Liver (tissue), 9 donors: ENCODE data around the gene HNMT. TPM values are rescaled to one million over a fixed set of nuclear protein-coding genes. Genes with fewer than 3 reads are reported as not detected.

Experiments
- DNase-seq: peaks from one replicate; pipeline ENCODE4 v3.0.0-alpha.2; 2017; ENCODE audit warnings: low spot score
- H3K27ac ChIP-seq, 2 donors: one replicate each; pipeline ENCODE4 v1.7.0; 2013; ENCODE audit warnings: inconsistent platforms in 2 of 2, low read length in 2 of 2, control low read depth in 1 of 2, low read depth in 1 of 2, mild to moderate bottlenecking in 1 of 2
- H3K27me3 ChIP-seq, 4 donors: one replicate each; pipeline versions ENCODE4 v1.6.1 to v1.7.0; 2013; ENCODE audit warnings: low read length in 3 of 4, inconsistent platforms in 1 of 4, mild to moderate bottlenecking in 1 of 4, moderate library complexity in 1 of 4; ENCODE audit not compliant: control insufficient read depth in 4 of 4, insufficient read depth in 4 of 4
- H3K36me3 ChIP-seq, 4 donors: one replicate each; pipeline versions ENCODE4 v1.6.1 to v1.7.0; 2013; ENCODE audit warnings: low read length in 3 of 4, mild to moderate bottlenecking in 3 of 4, low read depth in 1 of 4, moderate library complexity in 1 of 4; ENCODE audit not compliant: control insufficient read depth in 4 of 4, insufficient read depth in 3 of 4
- H3K4me1 ChIP-seq, 4 donors: one replicate each; pipeline versions ENCODE4 v1.6.1 to v1.7.0; 2013; ENCODE audit warnings: low read length in 3 of 4, mild to moderate bottlenecking in 3 of 4, moderate library complexity in 1 of 4; ENCODE audit not compliant: control insufficient read depth in 4 of 4, insufficient read depth in 4 of 4
- H3K4me3 ChIP-seq, 3 donors: one replicate each; pipeline versions ENCODE4 v1.6.1 to v1.7.0; 2013; ENCODE audit warnings: low read length in 3 of 3, control low read depth in 1 of 3, low read depth in 1 of 3, mild to moderate bottlenecking in 1 of 3
- H3K9ac ChIP-seq, 2 donors: one replicate each; pipeline ENCODE4 v1.7.0; 2013; ENCODE audit warnings: low read length in 2 of 2, mild to moderate bottlenecking in 2 of 2, moderate library complexity in 2 of 2, control low read depth in 1 of 2, low read depth in 1 of 2
- H3K9me3 ChIP-seq, 4 donors: one replicate each; pipeline versions ENCODE4 v1.6.1 to v1.7.0; 2013; ENCODE audit warnings: low read length in 3 of 4; ENCODE audit not compliant: control insufficient read depth in 4 of 4
- ATF3 ChIP-seq: IDR thresholded peaks from 2 replicates; pipeline ENCODE4 v1.6.1; 2016; ENCODE audit warnings: antibody characterized with exemption
- CTCF ChIP-seq: fragments of 150-350 bp; IDR thresholded peaks from 2 replicates; pipeline ENCODE4 v1.5.1; 2017; ENCODE audit warnings: improper control_type of control experiment, low read depth, low read length; ENCODE audit not compliant: missing input control
- EGR1 ChIP-seq, 2 donors: IDR thresholded peaks; 2 replicates each; pipeline ENCODE4 v1.6.1; 2016 to 2018; ENCODE audit warnings: antibody characterized with exemption in 2 of 2, low read depth in 2 of 2
- FOXA1 ChIP-seq: IDR thresholded peaks from 2 replicates; pipeline ENCODE4 v1.6.1; 2016; ENCODE audit warnings: antibody characterized with exemption
- FOXA2 ChIP-seq: IDR thresholded peaks from 2 replicates; pipeline ENCODE4 v1.6.1; 2016; ENCODE audit warnings: antibody characterized with exemption
- GABPA ChIP-seq, 2 donors: IDR thresholded peaks in 1 of 2; conservative IDR thresholded peaks in 1 of 2; 2 replicates each; pipeline ENCODE4 v1.6.1; 2016; ENCODE audit warnings: antibody characterized with exemption in 2 of 2, mild to moderate bottlenecking in 1 of 2, moderate library complexity in 1 of 2
- HNF4A ChIP-seq, 2 donors: conservative IDR thresholded peaks; 2 replicates each; pipeline ENCODE4 v1.6.1; 2016; ENCODE audit warnings: antibody characterized with exemption in 2 of 2, mild to moderate bottlenecking in 2 of 2
- HNF4G ChIP-seq: IDR thresholded peaks from 2 replicates; pipeline ENCODE4 v1.6.1; 2016; ENCODE audit warnings: antibody characterized with exemption
- JUND ChIP-seq, 2 donors: IDR thresholded peaks; 2 replicates each; pipeline ENCODE4 v1.6.1; 2016; ENCODE audit warnings: antibody characterized with exemption in 2 of 2
- MAX ChIP-seq: IDR thresholded peaks from 2 replicates; pipeline ENCODE4 v1.6.1; 2016; ENCODE audit warnings: antibody characterized with exemption
- NR2F2 ChIP-seq: IDR thresholded peaks from 2 replicates; pipeline ENCODE4 v1.6.1; 2016; ENCODE audit warnings: antibody characterized with exemption
- RAD21 ChIP-seq, 2 donors: IDR thresholded peaks; 2 replicates each; pipeline ENCODE4 v1.6.1; 2016; ENCODE audit warnings: antibody characterized with exemption in 2 of 2, mild to moderate bottlenecking in 2 of 2
- REST ChIP-seq: IDR thresholded peaks from 2 replicates; pipeline ENCODE4 v1.6.1; 2016; ENCODE audit warnings: antibody characterized with exemption, mild to moderate bottlenecking
- RXRA ChIP-seq, 2 donors: IDR thresholded peaks; 2 replicates each; pipeline ENCODE4 v1.6.1; 2017 to 2018; ENCODE audit warnings: antibody characterized with exemption in 2 of 2, mild to moderate bottlenecking in 1 of 2
- SP1 ChIP-seq: IDR thresholded peaks from 2 replicates; pipeline ENCODE4 v1.6.1; 2018; ENCODE audit warnings: antibody characterized with exemption, mild to moderate bottlenecking
- TAF1 ChIP-seq: conservative IDR thresholded peaks from 2 replicates; pipeline ENCODE4 v1.6.1; 2016; ENCODE audit warnings: antibody characterized with exemption, mild to moderate bottlenecking
- YY1 ChIP-seq: IDR thresholded peaks from 2 replicates; pipeline ENCODE4 v1.6.1; 2016; ENCODE audit warnings: antibody characterized with exemption, mild to moderate bottlenecking
- ZBTB33 ChIP-seq: IDR thresholded peaks from 2 replicates; pipeline ENCODE4 v1.6.1; 2016; ENCODE audit warnings: antibody characterized with exemption
- WGBS: extraction: QIAGEN DNeasy Blood & Tissue Kit; methylation state at CpG from one replicate; pipeline ENCODE4 v1.1.7; 2013; 5-methylcytosine and 5-hydroxymethylcytosine counted together
- polyA plus RNA-seq, 2 donors: library from polyadenylated mRNA; stranded (reverse) in 1 of 2; unstranded in 1 of 2; fragments of 200-250 nt in 1 of 2; fragments of >200 nt in 1 of 2; fragmentation: Nextera tagmentation in 1 of 2; extraction: Ambion mirVana in 1 of 2; gene quantifications; one replicate each; pipeline versions ENCODE4 v1.2.1 to v1.2.3, GENCODE V29; 2013 to 2015
- total RNA-seq, 2 donors: library from RNA; depleted of rRNA; stranded (reverse); fragments of >200 nt; gene quantifications; one replicate each; pipeline ENCODE4 v1.2.3, GENCODE V29; 2014
- donor health status: healthy.
- donor health status: healthy.
- donor health status: healthy.
- donor health status: healthy.
- donor health status: healthy.

HNMT gene
- total and polyA plus RNA-seq, 4 donors = 44.4 to 103 (median 78.5) TPM

- H3K27me3 ChIP-seq = no peaks in the 10 kb centered on the region
- H3K9me3 ChIP-seq = no peaks in the 10 kb centered on the region
- H3K9ac ChIP-seq = no peak overlapping the region
- peaks cover 0 to 11% (median under 1%) of the 10 kb centered on the region in 4 donors for H3K4me1 ChIP-seq
- no peak overlapping the region for H3K4me3 ChIP-seq
- no peak for DNase-seq
- TF ChIP-seq ATF3 = no peak
- no peak for TF ChIP-seq GABPA (IDR thresholded peaks at IDR 0.05 in 1 of 2, conservative IDR thresholded peaks at IDR 0.05 in 1 of 2)
- peak in 1 of 2 donors; percentile 4 for TF ChIP-seq HNF4A (conservative IDR thresholded peaks at IDR 0.05)
- no peak for TF ChIP-seq FOXA1
- no peak for TF ChIP-seq TAF1
- TF ChIP-seq RAD21 (IDR thresholded peaks at IDR 0.05) = peak in 1 of 2 donors; percentile 10
- TF ChIP-seq RXRA (IDR thresholded peaks at IDR 0.05) = peak; percentile 18 to 39
- no peak for TF ChIP-seq NR2F2
- H3K36me3 ChIP-seq = peaks cover 0 to 44% (median 30%) of the 10 kb centered on the region in 4 donors
- H3K27ac ChIP-seq = no peak overlapping the region
Observed at GRCh38 chr2:138000796-138001195, 36.5 kb downstream of the HNMT start.

GRCh38 chr2:138003411-138003810 lies 39.1 kb downstream of the HNMT start:
- no peak for DNase-seq
- Histone ChIP-seq H3K4me1 (peaks cover 0 to 11% (median under 1%) of the 10 kb centered on the region in 4 donors), H3K4me3 (no peak overlapping the region), H3K36me3 (peaks cover 0 to 66% (median 48%) of the 10 kb centered on the region in 4 donors), H3K9me3 (no peaks in the 10 kb centered on the region), H3K27ac (no peak overlapping the region), H3K27me3 (no peaks in the 10 kb centered on the region), H3K9ac (no peak overlapping the region)
- 65% methylated on average over 1 of the region's 1 CpG for WGBS
- no peak for TF ChIP-seq FOXA1
- TF ChIP-seq RXRA (IDR thresholded peaks at IDR 0.05) = no peak
- TF ChIP-seq SP1 = no peak
- TF ChIP-seq ZBTB33 = no peak
- no peak for TF ChIP-seq HNF4G
- TF ChIP-seq REST = no peak
- TF ChIP-seq HNF4A (conservative IDR thresholded peaks at IDR 0.05) = no peak
- TF ChIP-seq EGR1 (IDR thresholded peaks at IDR 0.05; ENCODE audit: low read depth in 2 of 2) = no peak
- no peak for TF ChIP-seq CTCF
- no peak for TF ChIP-seq TAF1
- TF ChIP-seq ATF3 = no peak
- TF ChIP-seq MAX = no peak
- TF ChIP-seq YY1 = no peak
- TF ChIP-seq NR2F2 = no peak
- no peak for TF ChIP-seq FOXA2
- no peak for TF ChIP-seq JUND (IDR thresholded peaks at IDR 0.05)
